Erythroblast (primary cell): ENCODE measurements around the gene HELZ.

Source experiments
- GATA1 ChIP-seq: IDR thresholded peaks from 2 replicates; pipeline ENCODE4 v1.6.1; 2011; ENCODE audit warnings: low read depth, mild to moderate bottlenecking, control low read depth, low read length, moderate library complexity
- POLR2A ChIP-seq: IDR thresholded peaks from 2 replicates; pipeline ENCODE4 v1.6.1; 2011; ENCODE audit warnings: mild to moderate bottlenecking, low read length

GRCh38 chr17:67069603-67070136, 175.3 kb downstream of the HELZ start:
- TF ChIP-seq POLR2A: no peak
- no peak for TF ChIP-seq GATA1
